ENCODE data around the gene NUP85.

- TF ChIP-seq PATZ1 (CRISPR knock-in tag; IDR thresholded peaks at IDR 0.05; ENCODE audit: borderline replicate concordance) (no peak), ZFP3 (CRISPR knock-in tag; IDR thresholded peaks at IDR 0.05) (no peak), CREB5 (CRISPR knock-in tag; IDR thresholded peaks at IDR 0.05; ENCODE audit: low read depth) (no peak), ZC3H10 (CRISPR knock-in tag; IDR thresholded peaks at IDR 0.05) (no peak), ARNTL (CRISPR knock-in tag; IDR thresholded peaks at IDR 0.05; ENCODE audit: borderline replicate concordance, low read depth) (no peak), ZFP30 (CRISPR knock-in tag; IDR thresholded peaks at IDR 0.05) (no peak), ESRRG (CRISPR knock-in tag; IDR thresholded peaks at IDR 0.05) (no peak), ZNF8 (CRISPR knock-in tag; IDR thresholded peaks at IDR 0.05) (no peak), TOX (CRISPR knock-in tag; IDR thresholded peaks at IDR 0.05; ENCODE audit: borderline replicate concordance) (no peak)
Observed at GRCh38 chr17:75285123-75285522, 79.6 kb downstream of the NUP85 start.
